Measurements from ENCODE around the gene HMGB4. TPM values are rescaled to one million over a fixed set of nuclear protein-coding genes. Genes with fewer than 3 reads are reported as not detected.

The HMGB4 gene
- total and polyA plus RNA-seq, 2 of the 4 experiments (the other 2 are of a cell fraction), result not detected

- no peaks in the 10 kb centered on the region for H3K36me3 ChIP-seq (ENCODE audit: control insufficient read depth, insufficient read depth, low read length)
- H2AK5ac ChIP-seq (ENCODE audit: low read depth, low read length), result no peak overlapping the region
- ChIA-PET CTCF (no interaction called here), POLR2A (ENCODE audit: unreplicated experiment) (no interaction called here)
- H4K20me1 ChIP-seq (ENCODE audit: insufficient read depth, low read length), result no peaks in the 10 kb centered on the region
- BruUV-seq (replicated peaks), result no TSS peak
- no peak for TF ChIP-seq SMC3 (IDR thresholded peaks at IDR 0.05; ENCODE audit: low read depth, low read length)
- TF ChIP-seq NFE2L2 (IDR thresholded peaks at IDR 0.05; ENCODE audit: low read depth, low read length), result no peak
- no peak for TF ChIP-seq MAZ (IDR thresholded peaks at IDR 0.05; ENCODE audit: borderline replicate concordance, low read depth, low read length)
- intact Hi-C loops (cut with micrococcal nuclease), result no loop called here
- WGBS, 2 experiments (ENCODE audit: extremely low coverage in 2 of 2, insufficient read length in 1 of 2), result 0% methylated on average over 3 of the region's 5 CpGs; no CpG with 5 or more reads in 1 of the 2 experiments
- H3K9me1 ChIP-seq (ENCODE audit: insufficient read depth, low read length), result no peaks in the 10 kb centered on the region
- H3K4ac ChIP-seq (ENCODE audit: low read depth, low read length), result no peak overlapping the region
- H3K9ac ChIP-seq (ENCODE audit: low read depth, low read length), result no peak overlapping the region
- no peak overlapping the region for H2BK15ac ChIP-seq (ENCODE audit: low read depth, low read length)
- H3K27ac ChIP-seq (ENCODE audit: insufficient read depth, low read length), result no peak overlapping the region
- H3K4me3 ChIP-seq (ENCODE audit: insufficient read depth, low read depth, low read length), result no peak overlapping the region
- in situ Hi-C loops (cut with MboI; ENCODE audit: low sequenced_read_pairs), result no loop called here
- no peaks in the 10 kb centered on the region for H3K79me1 ChIP-seq (ENCODE audit: low read depth in 1 of 2, low read length in 2 of 2)
- no peak overlapping the region for H2BK5ac ChIP-seq (ENCODE audit: low read depth, low read length, poor library complexity, severe bottlenecking)
- H3K14ac ChIP-seq (replicated peaks; ENCODE audit: low read depth, low read length), result no peak overlapping the region
- no peak overlapping the region for H3K56ac ChIP-seq (ENCODE audit: extremely low read depth, insufficient read depth, low read length)
- H2BK20ac ChIP-seq (ENCODE audit: low read depth, low read length), result no peak overlapping the region
- H3K4me2 ChIP-seq (ENCODE audit: low read depth, low read length), result no peak overlapping the region
- no peak overlapping the region for H2AK9ac ChIP-seq (replicated peaks; ENCODE audit: low read depth, low read length, poor library complexity)
- no peaks in the 10 kb centered on the region for H3K4me1 ChIP-seq (ENCODE audit: control insufficient read depth, insufficient read depth, low read length)
- H4K91ac ChIP-seq (ENCODE audit: insufficient read depth, low read depth, low read length), result no peak overlapping the region
- H4K8ac ChIP-seq (ENCODE audit: low read depth in 2 of 2, low read length in 2 of 2), result no peak overlapping the region
- ATAC-seq (ENCODE audit: low read depth), result no peak
- dilution Hi-C loops (cut with HindIII; ENCODE audit: low sequenced_read_pairs, unreplicated experiment), result no loop called here
- no peak overlapping the region for H2BK120ac ChIP-seq (ENCODE audit: low read depth, low read length)
- no peak overlapping the region for H2AFZ ChIP-seq (replicated peaks; ENCODE audit: low read length, poor library complexity)
- DNase-seq, result no peak
- no peak overlapping the region for H3K18ac ChIP-seq (ENCODE audit: low read depth, low read length)
- H3K9me3 ChIP-seq (ENCODE audit: control insufficient read depth, insufficient read depth, low read length), result peaks cover 8% of the 10 kb centered on the region
- no peak overlapping the region for H4K5ac ChIP-seq (ENCODE audit: low read depth, low read length)
- no peaks in the 10 kb centered on the region for H3K27me3 ChIP-seq (ENCODE audit: control insufficient read depth, insufficient read depth, low read length)
- H3K23ac ChIP-seq (ENCODE audit: low read depth, low read length), result no peak overlapping the region
These were observed 22.6 kb downstream of the HMGB4 start for GRCh38 chr1:33886496-33886895.
